ENCODE results near the gene ANKRA2.

DNA sequence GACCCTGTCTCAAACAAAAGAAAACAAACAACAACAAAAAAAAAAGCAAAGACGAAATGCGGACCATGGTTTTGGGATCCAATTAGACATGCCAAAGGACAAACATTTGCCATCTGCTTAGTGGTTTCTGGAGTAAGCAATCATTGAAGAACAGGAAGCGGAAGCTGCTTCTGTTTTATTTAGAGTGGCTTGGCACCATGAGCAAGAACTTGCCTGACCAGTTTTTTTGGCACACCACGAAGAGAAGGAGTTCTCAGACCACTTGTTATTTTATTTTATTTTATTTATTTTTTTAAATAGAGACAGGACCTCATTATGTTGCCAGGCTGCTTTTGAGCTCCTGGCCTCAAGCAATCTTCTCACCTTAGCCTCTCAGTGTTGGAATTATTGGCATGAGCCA is 50.2 kb downstream of the ANKRA2 start:
- TF ChIP-seq, protein P1, sequence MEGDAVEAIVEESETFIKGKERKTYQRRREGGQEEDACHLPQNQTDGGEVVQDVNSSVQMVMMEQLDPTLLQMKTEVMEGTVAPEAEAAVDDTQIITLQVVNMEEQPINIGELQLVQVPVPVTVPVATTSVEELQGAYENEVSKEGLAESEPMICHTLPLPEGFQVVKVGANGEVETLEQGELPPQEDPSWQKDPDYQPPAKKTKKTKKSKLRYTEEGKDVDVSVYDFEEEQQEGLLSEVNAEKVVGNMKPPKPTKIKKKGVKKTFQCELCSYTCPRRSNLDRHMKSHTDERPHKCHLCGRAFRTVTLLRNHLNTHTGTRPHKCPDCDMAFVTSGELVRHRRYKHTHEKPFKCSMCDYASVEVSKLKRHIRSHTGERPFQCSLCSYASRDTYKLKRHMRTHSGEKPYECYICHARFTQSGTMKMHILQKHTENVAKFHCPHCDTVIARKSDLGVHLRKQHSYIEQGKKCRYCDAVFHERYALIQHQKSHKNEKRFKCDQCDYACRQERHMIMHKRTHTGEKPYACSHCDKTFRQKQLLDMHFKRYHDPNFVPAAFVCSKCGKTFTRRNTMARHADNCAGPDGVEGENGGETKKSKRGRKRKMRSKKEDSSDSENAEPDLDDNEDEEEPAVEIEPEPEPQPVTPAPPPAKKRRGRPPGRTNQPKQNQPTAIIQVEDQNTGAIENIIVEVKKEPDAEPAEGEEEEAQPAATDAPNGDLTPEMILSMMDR (IDR thresholded peaks at IDR 0.05) = no peak
- TF ChIP-seq EP300 (IDR thresholded peaks at IDR 0.05) (no peak), POLR2A (IDR thresholded peaks at IDR 0.05) (no peak), POLR2AphosphoS5 (IDR thresholded peaks at IDR 0.05) (no peak)

All from sigmoid colon (tissue), 4 donors.